ENCODE measurements around the gene UCMA. TPM values are rescaled to one million over a fixed set of nuclear protein-coding genes. Genes with fewer than 3 reads are reported as not detected.

Gene UCMA
- polyA plus RNA-seq, 1 donor = 0.95 TPM

- DNase-seq (ENCODE audit: low read depth) = no peak
Measured at GRCh38 chr10:13187135-13187534, 47.0 kb downstream of the UCMA start.

- DNase-seq (ENCODE audit: low read depth) = no peak
Measured at GRCh38 chr10:13184730-13185514, 49.3 kb downstream of the UCMA start.

- no peak for DNase-seq (ENCODE audit: low read depth)
Measured at GRCh38 chr10:13184276-13184675, 49.9 kb downstream of the UCMA start.

- DNase-seq (ENCODE audit: low read depth) = no peak
Measured at GRCh38 chr10:13183625-13184024, 50.5 kb downstream of the UCMA start.

- DNase-seq (ENCODE audit: low read depth) = no peak
Measured at GRCh38 chr10:13182424-13182823, 51.8 kb downstream of the UCMA start.

- no peak for DNase-seq (ENCODE audit: low read depth)
Measured at GRCh38 chr10:13180788-13181187, 53.4 kb downstream of the UCMA start.

- no peak for DNase-seq (ENCODE audit: low read depth)
Measured at GRCh38 chr10:13173616-13174015, 60.6 kb downstream of the UCMA start.

Other genes starting within 250 kb of the UCMA start
- gene CCDC3, start 232.7 kb downstream of the UCMA start, polyA plus RNA-seq (ENCODE audit: insufficient read length) = 14.6 TPM
- gene OPTN, start 134.2 kb downstream of the UCMA start, polyA plus RNA-seq (ENCODE audit: insufficient read length) = 30.3 TPM
- 3.9 TPM for gene MCM10, start 72.8 kb downstream of the UCMA start, polyA plus RNA-seq (ENCODE audit: insufficient read length)
- gene PHYH, start 65.7 kb upstream of the UCMA start, polyA plus RNA-seq (ENCODE audit: insufficient read length) = 41.3 TPM
- 52.4 TPM for gene SEPHS1, start 113.9 kb upstream of the UCMA start, polyA plus RNA-seq (ENCODE audit: insufficient read length)

Data from forelimb muscle (tissue), 1 donor.